MM.1S (cell line): ENCODE measurements around the gene MAP3K15.
"Not testable (repeated sequence)": the region's sequence is repeated elsewhere in the genome, so short reads cannot be mapped to it uniquely, and the experiment has no call there.

Experiments
- DNase-seq: peaks from one replicate; pipeline ENCODE4 v3.0.0-alpha.2; 2015
- H2AFZ ChIP-seq: fragments of 300-600 bp; sonication (generic); 2 replicates; pipeline ENCODE4 v1.6.0; 2016; ENCODE audit warnings: antibody characterized with exemption, low read length
- H3F3A ChIP-seq: fragments of 300-600 bp; sonication (generic); 2 replicates; pipeline ENCODE4 v1.6.1; 2016; ENCODE audit warnings: mild to moderate bottlenecking, antibody characterized with exemption, low read length, moderate library complexity, mixed read lengths; ENCODE audit not compliant: insufficient read depth
- H3K27ac ChIP-seq: fragments of 300-600 bp; sonication (generic); 2 replicates; pipeline ENCODE4 v1.5.1; 2016; ENCODE audit warnings: mild to moderate bottlenecking, low read length
- H3K27me3 ChIP-seq: fragments of 300-600 bp; sonication (generic); replicated peaks from 2 replicates; pipeline ENCODE4 v1.6.0; 2016; ENCODE audit warnings: low read length; ENCODE audit not compliant: insufficient read depth
- H3K36me3 ChIP-seq: fragments of 300-600 bp; sonication (generic); replicated peaks from 2 replicates; pipeline ENCODE4 v1.6.1; 2016; ENCODE audit warnings: mild to moderate bottlenecking, low read length, mixed read lengths; ENCODE audit not compliant: insufficient read depth
- H3K4me1 ChIP-seq: fragments of 300-600 bp; sonication (generic); 2 replicates; pipeline ENCODE4 v1.6.1; 2016; ENCODE audit warnings: low read length, mixed read lengths
- H3K4me2 ChIP-seq: fragments of 300-600 bp; sonication (generic); 2 replicates; pipeline ENCODE4 v1.6.0; 2016; ENCODE audit warnings: low read depth, low read length
- H3K4me3 ChIP-seq: fragments of 300-600 bp; sonication (generic); 2 replicates; pipeline ENCODE4 v1.5.1; 2016; ENCODE audit warnings: low read length, mixed read lengths
- H3K79me2 ChIP-seq: fragments of 300-600 bp; sonication (generic); 2 replicates; pipeline ENCODE4 v1.6.1; 2016; ENCODE audit warnings: mixed run types, low read length, mixed read lengths
- H3K9ac ChIP-seq: fragments of 300-600 bp; sonication (generic); 2 replicates; pipeline ENCODE4 v1.6.1; 2016; ENCODE audit warnings: low read length, mixed read lengths
- H3K9me2 ChIP-seq: fragments of 300-600 bp; sonication (generic); replicated peaks from 2 replicates; pipeline ENCODE4 v1.6.1; 2016; ENCODE audit warnings: mild to moderate bottlenecking, low read length, mixed read lengths; ENCODE audit not compliant: insufficient read depth
- H3K9me3 ChIP-seq: fragments of 300-600 bp; sonication (generic); replicated peaks from 2 replicates; pipeline ENCODE4 v1.6.1; 2016; ENCODE audit warnings: mild to moderate bottlenecking, low read length, mixed read lengths; ENCODE audit not compliant: insufficient read depth
- H4K20me1 ChIP-seq: fragments of 300-600 bp; sonication (generic); 2 replicates; pipeline ENCODE4 v1.6.1; 2016; ENCODE audit warnings: mild to moderate bottlenecking, low read length, moderate library complexity, mixed read lengths; ENCODE audit not compliant: insufficient read depth
- EZH2 ChIP-seq: fragments of 300-600 bp; sonication (generic); optimal IDR thresholded peaks from 2 replicates; pipeline ENCODE3; 2017; ENCODE audit warnings: low read depth, mild to moderate bottlenecking, antibody characterized with exemption, low read length, mixed read lengths
- EZH2phosphoT487 ChIP-seq: fragments of 300-600 bp; sonication (generic); IDR thresholded peaks from 2 replicates; pipeline ENCODE4 v1.6.1; 2018; ENCODE audit warnings: antibody characterized with exemption, low read length
- TF ChIP-seq, protein P1 (sequence below): fragments of 300-600 bp; sonication (generic); IDR thresholded peaks from 2 replicates; pipeline ENCODE4 v1.5.1; 2016; ENCODE audit warnings: antibody characterized with exemption, low read length, mixed read lengths

MAP3K15 gene

GRCh38 chrX:19513383-19513782, 1.9 kb downstream of the MAP3K15 start:
- DNase-seq: no peak
- no peak overlapping the region for H3K4me3 ChIP-seq
- H3K27me3 ChIP-seq: no peaks in the 10 kb centered on the region
- H3K4me1 ChIP-seq: no peaks in the 10 kb centered on the region
- H3K4me2 ChIP-seq: no peak overlapping the region
- no peak overlapping the region for H3K9ac ChIP-seq
- no peaks in the 10 kb centered on the region for H3F3A ChIP-seq
- H3K27ac ChIP-seq: no peak overlapping the region
- H3K9me2 ChIP-seq: no peaks in the 10 kb centered on the region
- H3K79me2 ChIP-seq: no peaks in the 10 kb centered on the region
- no peak for TF ChIP-seq EZH2
- no peak for TF ChIP-seq EZH2phosphoT487
- TF ChIP-seq, protein P1, sequence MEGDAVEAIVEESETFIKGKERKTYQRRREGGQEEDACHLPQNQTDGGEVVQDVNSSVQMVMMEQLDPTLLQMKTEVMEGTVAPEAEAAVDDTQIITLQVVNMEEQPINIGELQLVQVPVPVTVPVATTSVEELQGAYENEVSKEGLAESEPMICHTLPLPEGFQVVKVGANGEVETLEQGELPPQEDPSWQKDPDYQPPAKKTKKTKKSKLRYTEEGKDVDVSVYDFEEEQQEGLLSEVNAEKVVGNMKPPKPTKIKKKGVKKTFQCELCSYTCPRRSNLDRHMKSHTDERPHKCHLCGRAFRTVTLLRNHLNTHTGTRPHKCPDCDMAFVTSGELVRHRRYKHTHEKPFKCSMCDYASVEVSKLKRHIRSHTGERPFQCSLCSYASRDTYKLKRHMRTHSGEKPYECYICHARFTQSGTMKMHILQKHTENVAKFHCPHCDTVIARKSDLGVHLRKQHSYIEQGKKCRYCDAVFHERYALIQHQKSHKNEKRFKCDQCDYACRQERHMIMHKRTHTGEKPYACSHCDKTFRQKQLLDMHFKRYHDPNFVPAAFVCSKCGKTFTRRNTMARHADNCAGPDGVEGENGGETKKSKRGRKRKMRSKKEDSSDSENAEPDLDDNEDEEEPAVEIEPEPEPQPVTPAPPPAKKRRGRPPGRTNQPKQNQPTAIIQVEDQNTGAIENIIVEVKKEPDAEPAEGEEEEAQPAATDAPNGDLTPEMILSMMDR: no peak
- no peaks in the 10 kb centered on the region for H3K9me3 ChIP-seq
- no peak overlapping the region for H2AFZ ChIP-seq
- no peaks in the 10 kb centered on the region for H3K36me3 ChIP-seq
- no peaks in the 10 kb centered on the region for H4K20me1 ChIP-seq

GRCh38 chrX:19512961-19513360, 2.3 kb downstream of the MAP3K15 start:
- TF ChIP-seq EZH2: no peak
- no peak for TF ChIP-seq EZH2phosphoT487
- TF ChIP-seq, protein P1: no peak
- Histone ChIP-seq H4K20me1 (no peaks in the 10 kb centered on the region), H3K4me1 (no peaks in the 10 kb centered on the region), H3K79me2 (no peaks in the 10 kb centered on the region), H3K27ac (no peak overlapping the region), H3K4me2 (no peak overlapping the region), H2AFZ (no peak overlapping the region), H3K9me2 (no peaks in the 10 kb centered on the region), H3F3A (no peaks in the 10 kb centered on the region), H3K9me3 (no peaks in the 10 kb centered on the region), H3K4me3 (no peak overlapping the region), H3K9ac (no peak overlapping the region), H3K36me3 (no peaks in the 10 kb centered on the region), H3K27me3 (no peaks in the 10 kb centered on the region)
- no peak for DNase-seq

GRCh38 chrX:19512359-19512758, 2.9 kb downstream of the MAP3K15 start:
- Histone ChIP-seq H3K9ac (no peak overlapping the region), H3K36me3 (no peaks in the 10 kb centered on the region), H3K4me2 (no peak overlapping the region), H3K9me2 (no peaks in the 10 kb centered on the region), H3K9me3 (no peaks in the 10 kb centered on the region), H3K79me2 (no peaks in the 10 kb centered on the region), H3F3A (no peaks in the 10 kb centered on the region), H2AFZ (no peak overlapping the region), H3K4me3 (no peak overlapping the region), H4K20me1 (no peaks in the 10 kb centered on the region), H3K27me3 (no peaks in the 10 kb centered on the region), H3K4me1 (no peaks in the 10 kb centered on the region), H3K27ac (no peak overlapping the region)
- DNase-seq: no peak
- TF ChIP-seq EZH2phosphoT487: no peak

DNA sequence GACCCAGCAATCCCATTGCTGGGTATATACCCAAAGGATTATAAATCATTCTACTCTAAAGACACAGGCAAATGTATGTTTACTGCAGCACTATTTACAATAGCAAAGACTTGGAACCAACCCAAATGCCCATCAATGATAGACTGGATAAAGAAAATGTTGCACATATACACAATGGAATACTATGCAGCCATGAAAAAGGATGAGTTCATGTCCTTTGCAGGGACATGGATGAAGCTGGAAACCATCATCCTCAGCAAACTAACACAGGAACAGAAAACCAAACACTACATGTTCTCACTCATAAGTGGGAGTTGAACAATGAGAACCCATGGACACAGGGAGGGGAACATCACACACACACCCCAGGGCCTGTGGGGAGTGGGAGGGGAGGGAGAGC, 3.5 kb downstream of the MAP3K15 start:
- H3K36me3 ChIP-seq, H2AFZ ChIP-seq, H3K4me3 ChIP-seq, DNase-seq, H3K27ac ChIP-seq, H3K4me2 ChIP-seq, H3K27me3 ChIP-seq, H4K20me1 ChIP-seq, H3K9me2 ChIP-seq, H3F3A ChIP-seq, H3K79me2 ChIP-seq, H3K9me3 ChIP-seq, H3K9ac ChIP-seq, H3K4me1 ChIP-seq: not testable (repeated sequence)
